KMS-11 (cell line): ENCODE results near the gene SMIM24.

Experiments used
- H2AFZ ChIP-seq: fragments of 200-600 bp; sonication (generic); 2 replicates; pipeline ENCODE4 v1.6.1; 2016; ENCODE audit warnings: antibody characterized with exemption, mixed run types, low read depth
- H3K27ac ChIP-seq: fragments of 200-600 bp; sonication (generic); 2 replicates; pipeline ENCODE4 v1.6.1; 2016; ENCODE audit warnings: mild to moderate bottlenecking, mixed run types
- H3K27me3 ChIP-seq: fragments of 200-600 bp; sonication (generic); 2 replicates; pipeline ENCODE4 v1.6.1; 2017; ENCODE audit warnings: mild to moderate bottlenecking, low read depth, mixed run types, moderate library complexity; ENCODE audit not compliant: insufficient read depth
- H3K36me3 ChIP-seq: fragments of 200-600 bp; sonication (generic); 2 replicates; pipeline ENCODE4 v1.6.1; 2017; ENCODE audit warnings: mild to moderate bottlenecking, mixed run types; ENCODE audit not compliant: insufficient read depth
- H3K4me1 ChIP-seq: fragments of 200-600 bp; sonication (generic); 2 replicates; pipeline ENCODE4 v1.6.1; 2016; ENCODE audit warnings: mild to moderate bottlenecking, low read depth, mixed run types; ENCODE audit not compliant: poor library complexity, severe bottlenecking
- H3K4me2 ChIP-seq: fragments of 200-600 bp; sonication (generic); 2 replicates; pipeline ENCODE4 v1.7.0; 2016; ENCODE audit warnings: mild to moderate bottlenecking, mixed run types
- H3K4me3 ChIP-seq: fragments of 200-600 bp; sonication (generic); IDR thresholded peaks from 2 replicates; pipeline ENCODE4 v1.6.1; 2017; ENCODE audit warnings: low read depth, low read length, mixed read lengths; ENCODE audit not compliant: insufficient read depth
- H3K79me2 ChIP-seq: fragments of 200-600 bp; sonication (generic); 2 replicates; pipeline ENCODE4 v1.6.1; 2016; ENCODE audit warnings: low read depth, mixed run types; ENCODE audit not compliant: insufficient read depth
- H3K9ac ChIP-seq: fragments of 200-600 bp; sonication (generic); 2 replicates; pipeline ENCODE4 v1.6.1; 2016; ENCODE audit warnings: mild to moderate bottlenecking, mixed run types
- H4K20me1 ChIP-seq: fragments of 200-600 bp; sonication (generic); 2 replicates; pipeline ENCODE4 v1.6.1; 2016; ENCODE audit warnings: mild to moderate bottlenecking, mixed run types; ENCODE audit not compliant: insufficient read depth
- CTCF ChIP-seq: fragments of 200-600 bp; sonication (generic); conservative IDR thresholded peaks from 2 replicates; pipeline ENCODE4 v1.6.1; 2017; ENCODE audit warnings: low read depth, mild to moderate bottlenecking, antibody characterized with exemption, low read length, moderate library complexity, mixed read lengths

SMIM24 gene

DNA sequence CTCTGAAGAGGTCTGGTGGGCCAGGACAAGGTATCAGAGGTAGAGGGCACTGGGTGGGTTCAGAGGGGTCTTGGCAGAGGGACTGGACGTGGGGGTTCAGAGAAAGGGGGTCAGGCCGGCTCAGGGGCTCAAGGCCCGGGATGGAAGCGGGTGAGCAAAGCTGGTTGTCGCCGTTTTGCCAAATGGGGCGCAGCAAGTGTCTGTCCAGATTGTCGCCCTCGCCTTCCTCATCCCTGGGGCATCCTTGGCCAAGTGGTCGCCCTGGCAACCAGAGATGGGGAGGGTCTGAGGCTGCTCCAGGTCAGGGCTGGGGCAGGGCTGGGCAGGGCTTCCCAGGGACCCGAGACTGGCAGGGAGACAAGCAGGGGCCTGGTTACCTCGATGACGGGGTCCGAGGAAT lies 13.3 kb upstream of the SMIM24 start:
- TF ChIP-seq CTCF: no peak
- no peak overlapping the region for H3K27ac ChIP-seq
- no peak overlapping the region for H3K9ac ChIP-seq
- no peak overlapping the region for H3K4me2 ChIP-seq
- no peak overlapping the region for H3K4me3 ChIP-seq
- no peak overlapping the region for H2AFZ ChIP-seq
- peaks cover 19% of the 10 kb centered on the region for H3K79me2 ChIP-seq
- H3K36me3 ChIP-seq: no peaks in the 10 kb centered on the region
- no peaks in the 10 kb centered on the region for H3K27me3 ChIP-seq
- no peaks in the 10 kb centered on the region for H3K4me1 ChIP-seq
- no peaks in the 10 kb centered on the region for H4K20me1 ChIP-seq

GRCh38 chr19:3492919-3493318 lies 12.6 kb upstream of the SMIM24 start:
- H2AFZ ChIP-seq: no peak overlapping the region
- H3K36me3 ChIP-seq: no peaks in the 10 kb centered on the region
- no peaks in the 10 kb centered on the region for H4K20me1 ChIP-seq
- H3K4me2 ChIP-seq: no peak overlapping the region
- H3K79me2 ChIP-seq: peaks cover 12% of the 10 kb centered on the region; the same call in 1 of the 2 replicates
- H3K4me1 ChIP-seq: no peaks in the 10 kb centered on the region
- H3K27me3 ChIP-seq: no peaks in the 10 kb centered on the region
- no peak overlapping the region for H3K9ac ChIP-seq
- H3K27ac ChIP-seq: no peak overlapping the region
- H3K4me3 ChIP-seq: no peak overlapping the region
- no peak for TF ChIP-seq CTCF

GRCh38 chr19:3492131-3492839 lies 12.0 kb upstream of the SMIM24 start:
- H3K9ac ChIP-seq: no peak overlapping the region
- no peaks in the 10 kb centered on the region for H3K4me1 ChIP-seq
- H3K36me3 ChIP-seq: no peaks in the 10 kb centered on the region
- no peaks in the 10 kb centered on the region for H3K27me3 ChIP-seq
- H3K4me3 ChIP-seq: no peak overlapping the region
- peaks cover 7% of the 10 kb centered on the region; the same call in 1 of the 2 replicates for H3K79me2 ChIP-seq
- H4K20me1 ChIP-seq: no peaks in the 10 kb centered on the region
- no peak overlapping the region for H3K27ac ChIP-seq
- no peak overlapping the region for H2AFZ ChIP-seq
- no peak overlapping the region for H3K4me2 ChIP-seq
- TF ChIP-seq CTCF: no peak

DNA sequence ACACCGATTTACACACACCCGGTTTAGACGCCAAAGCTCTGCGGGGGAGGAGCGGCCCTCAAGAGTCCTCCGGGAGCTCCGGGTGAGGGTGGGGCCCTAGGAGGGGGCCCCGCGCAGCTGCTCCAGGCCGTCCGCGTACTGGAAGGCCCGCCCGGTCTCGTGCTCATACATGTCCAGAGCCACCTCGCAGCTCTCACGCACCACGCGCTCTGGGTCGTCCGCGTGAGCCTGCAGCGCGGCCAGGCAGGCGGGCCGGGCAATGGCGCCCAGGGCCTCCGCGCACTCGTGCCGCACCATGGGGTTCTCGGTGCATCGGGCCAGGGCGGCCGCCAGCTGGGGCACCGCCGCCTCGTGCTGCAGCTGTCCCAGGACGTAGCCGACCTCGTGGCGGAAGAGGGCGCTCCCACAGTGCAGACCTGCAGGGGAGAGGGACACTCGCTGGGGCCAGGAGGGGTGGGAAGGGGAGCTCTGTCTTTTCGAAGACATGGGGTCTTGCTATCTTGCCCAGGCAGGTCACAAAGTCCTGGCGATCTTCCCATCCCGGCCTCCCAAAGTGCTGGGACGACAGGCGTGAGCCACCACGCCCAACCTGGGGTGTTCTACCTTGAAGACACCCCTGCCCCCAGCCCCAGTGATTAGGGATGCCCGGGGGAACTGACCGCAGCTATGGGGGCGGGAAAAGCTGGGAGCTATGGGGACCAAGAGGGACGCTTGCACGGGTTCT lies 11.2 kb upstream of the SMIM24 start:
- Histone ChIP-seq H3K9ac (no peak overlapping the region), H3K4me1 (no peaks in the 10 kb centered on the region), H3K79me2 (no peaks in the 10 kb centered on the region; the same call in 1 of the 2 replicates), H4K20me1 (no peaks in the 10 kb centered on the region), H3K27ac (no peak overlapping the region), H2AFZ (no peak overlapping the region), H3K4me2 (no peak overlapping the region), H3K4me3 (no peak overlapping the region), H3K36me3 (no peaks in the 10 kb centered on the region), H3K27me3 (no peaks in the 10 kb centered on the region)
- no peak for TF ChIP-seq CTCF
